Natural killer cell (primary cell): ENCODE measurements around the gene OSBPL1A. TPM values are rescaled to one million over a fixed set of nuclear protein-coding genes. Genes with fewer than 3 reads are reported as not detected.

Source experiments
- ATAC-seq, 3 donors: fragments of 150-1000 bp in 2 of 3; fragments of 200-7000 bp in 1 of 3; cut with Tn5 transposase; 1 replicate in 1 of 3; 2 replicates in 2 of 3; pipeline ENCODE4 v1.10.0; 2021; ENCODE audit warnings: mild to moderate bottlenecking in 2 of 3, moderate library complexity in 2 of 3
- DNase-seq, 2 donors: peaks; one replicate each; pipeline versions ENCODE4 v3.0.0 to v3.0.0-alpha.2; 2013 to 2021; ENCODE audit warnings: mixed read lengths in 1 of 2
- H3K27ac ChIP-seq: one replicate; pipeline ENCODE4 v1.5.1; 2013; ENCODE audit warnings: mild to moderate bottlenecking, low read length
- H3K27me3 ChIP-seq: one replicate; pipeline ENCODE4 v1.6.1; 2013; ENCODE audit warnings: low read length; ENCODE audit not compliant: control insufficient read depth, insufficient read depth
- H3K36me3 ChIP-seq: one replicate; pipeline ENCODE4 v1.6.1; 2013; ENCODE audit warnings: low read length; ENCODE audit not compliant: control insufficient read depth, insufficient read depth
- H3K4me1 ChIP-seq: one replicate; pipeline ENCODE4 v1.6.1; 2013; ENCODE audit warnings: low read length; ENCODE audit not compliant: control insufficient read depth, insufficient read depth
- H3K4me3 ChIP-seq: one replicate; pipeline ENCODE4 v1.5.1; 2013; ENCODE audit warnings: low read length
- H3K9me3 ChIP-seq: one replicate; pipeline ENCODE4 v1.6.1; 2013; ENCODE audit warnings: low read length; ENCODE audit not compliant: control insufficient read depth, insufficient read depth
- H3K27ac Mint-ChIP-seq, 2 donors: one replicate each; pipeline ENCODE4 v1.8.0; 2022; ENCODE audit warnings: mild to moderate bottlenecking in 2 of 2, mixed read lengths in 2 of 2, moderate library complexity in 1 of 2
- H3K27me3 Mint-ChIP-seq, 2 donors: one replicate each; pipeline ENCODE4 v1.8.0; 2022; ENCODE audit warnings: low read depth in 2 of 2, mixed read lengths in 2 of 2
- H3K36me3 Mint-ChIP-seq: one replicate; pipeline ENCODE4 v1.8.0; 2022; ENCODE audit warnings: mixed read lengths
- H3K4me1 Mint-ChIP-seq, 2 donors: one replicate each; pipeline ENCODE4 v1.8.0; 2022; ENCODE audit warnings: mixed read lengths in 2 of 2
- H3K4me3 Mint-ChIP-seq: one replicate; pipeline ENCODE4 v1.8.0; 2022; ENCODE audit warnings: mild to moderate bottlenecking, moderate library complexity, mixed read lengths
- H3K9me3 Mint-ChIP-seq, 2 donors: one replicate each; pipeline ENCODE4 v1.8.0; 2022; ENCODE audit warnings: mixed read lengths in 2 of 2
- WGBS: methylation state at CpG from one replicate; pipeline ENCODE4 v1.1.7; 2013; ENCODE audit warnings: missing lambda C conversion rate; ENCODE audit not compliant: insufficient coverage; 5-methylcytosine and 5-hydroxymethylcytosine counted together
- intact Hi-C: fragments of 100-400 bp; cut with micrococcal nuclease; formaldehyde crosslinking; loops from one replicate; pipeline ENCODE4 v1.14.2; 2022
- total RNA-seq, 4 donors: library from RNA; stranded (reverse); fragments of 120-200 nt in 1 of 4; gene quantifications; one replicate each; pipeline versions ENCODE4 v1.2.3 to v1.2.4, GENCODE V29; 2013 to 2022
- TF ChIP-seq, protein P1 (sequence below): fragments of 200-600 bp; IDR thresholded peaks from one replicate; pipeline ENCODE4 v1.8.0; 2022; ENCODE audit warnings: antibody characterized with exemption

Gene OSBPL1A
- total RNA-seq, 3 donors from 2014 or later (not counting 1 experiment from before 2014, with no cell fraction given), result 1.2 to 32.5 (median 1.5) TPM

DNA sequence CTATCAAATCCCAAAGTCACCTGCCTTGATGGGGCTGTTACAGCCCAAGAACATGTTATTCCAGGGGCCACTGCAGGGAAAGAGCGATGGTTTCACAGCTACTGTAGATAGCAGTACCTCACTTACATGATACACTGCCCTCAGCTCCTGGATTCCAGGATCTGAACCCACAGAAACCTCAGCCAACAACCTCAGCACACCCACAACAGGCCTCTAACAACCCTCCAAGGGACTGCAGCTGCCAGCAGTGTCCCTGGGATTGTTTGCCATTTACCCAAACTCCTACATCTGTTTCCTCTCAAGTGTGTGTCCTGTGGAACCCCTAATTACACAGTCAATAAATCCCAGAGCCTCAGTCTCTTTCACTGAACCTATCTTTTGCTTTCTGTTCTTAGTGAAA, 28.2 kb downstream of the OSBPL1A start:
- Histone ChIP-seq H3K27me3 (no peaks in the 10 kb centered on the region), H3K4me3 (no peak overlapping the region), H3K36me3 (no peaks in the 10 kb centered on the region), H3K9me3 (no peaks in the 10 kb centered on the region), H3K27ac (no peak overlapping the region), H3K4me1 (no peaks in the 10 kb centered on the region)
- no peak for ATAC-seq
- H3K27ac Mint-ChIP-seq, result no peak overlapping the region
- no peak for DNase-seq
- TF ChIP-seq, protein P1, sequence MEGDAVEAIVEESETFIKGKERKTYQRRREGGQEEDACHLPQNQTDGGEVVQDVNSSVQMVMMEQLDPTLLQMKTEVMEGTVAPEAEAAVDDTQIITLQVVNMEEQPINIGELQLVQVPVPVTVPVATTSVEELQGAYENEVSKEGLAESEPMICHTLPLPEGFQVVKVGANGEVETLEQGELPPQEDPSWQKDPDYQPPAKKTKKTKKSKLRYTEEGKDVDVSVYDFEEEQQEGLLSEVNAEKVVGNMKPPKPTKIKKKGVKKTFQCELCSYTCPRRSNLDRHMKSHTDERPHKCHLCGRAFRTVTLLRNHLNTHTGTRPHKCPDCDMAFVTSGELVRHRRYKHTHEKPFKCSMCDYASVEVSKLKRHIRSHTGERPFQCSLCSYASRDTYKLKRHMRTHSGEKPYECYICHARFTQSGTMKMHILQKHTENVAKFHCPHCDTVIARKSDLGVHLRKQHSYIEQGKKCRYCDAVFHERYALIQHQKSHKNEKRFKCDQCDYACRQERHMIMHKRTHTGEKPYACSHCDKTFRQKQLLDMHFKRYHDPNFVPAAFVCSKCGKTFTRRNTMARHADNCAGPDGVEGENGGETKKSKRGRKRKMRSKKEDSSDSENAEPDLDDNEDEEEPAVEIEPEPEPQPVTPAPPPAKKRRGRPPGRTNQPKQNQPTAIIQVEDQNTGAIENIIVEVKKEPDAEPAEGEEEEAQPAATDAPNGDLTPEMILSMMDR, result no peak
- H3K36me3 Mint-ChIP-seq, result no peaks in the 10 kb centered on the region
- H3K4me1 Mint-ChIP-seq, result no peaks in the 10 kb centered on the region
- no peaks in the 10 kb centered on the region for H3K9me3 Mint-ChIP-seq
- no peak overlapping the region for H3K4me3 Mint-ChIP-seq
- peaks cover 0 to 11% of the 10 kb centered on the region in 2 donors for H3K27me3 Mint-ChIP-seq
- intact Hi-C loops, result loop anchor here (10.0 kb wide), 1 partner anchor 115 kb away; no protein-coding TSS in a partner anchor
- WGBS, result 73% methylated on average over 1 of the region's 1 CpG

DNA sequence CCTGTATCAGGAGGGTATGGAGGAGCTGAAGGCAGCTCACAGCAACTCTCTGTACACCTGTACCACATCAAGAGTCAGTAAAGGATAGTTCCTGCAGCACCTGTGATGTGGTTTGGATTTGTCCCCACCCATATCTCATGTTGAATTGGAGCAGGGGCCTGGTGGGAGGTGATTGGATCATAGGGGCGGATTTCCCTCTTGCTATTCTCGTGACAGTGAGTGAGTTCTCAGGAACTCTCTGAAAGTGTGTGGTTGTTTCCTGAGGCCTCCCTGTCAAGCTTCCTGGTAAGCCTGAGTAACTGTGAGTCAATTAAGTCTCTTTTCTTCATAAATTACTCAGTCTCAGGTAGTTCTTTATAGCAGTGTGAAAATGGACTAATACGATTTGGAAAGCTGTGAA, 28.9 kb downstream of the OSBPL1A start:
- DNase-seq (peak in 1 of 2 donors; percentile 8), ATAC-seq (no peak)
- Histone ChIP-seq H3K9me3 (no peaks in the 10 kb centered on the region), H3K4me1 (no peaks in the 10 kb centered on the region), H3K36me3 (no peaks in the 10 kb centered on the region), H3K27ac (no peak overlapping the region), H3K4me3 (no peak overlapping the region), H3K27me3 (no peaks in the 10 kb centered on the region)
- Mint-ChIP-seq H3K27ac (no peak overlapping the region), H3K4me1 (no peaks in the 10 kb centered on the region), H3K27me3 (peaks cover 0 to 13% of the 10 kb centered on the region in 2 donors), H3K9me3 (no peaks in the 10 kb centered on the region), H3K36me3 (no peaks in the 10 kb centered on the region), H3K4me3 (no peak overlapping the region)
- intact Hi-C loops, result loop anchor here (10.0 kb wide), 1 partner anchor 116 kb away; no protein-coding TSS in a partner anchor
- TF ChIP-seq, protein P1, result no peak
- 58% methylated on average over 2 of the region's 3 CpGs for WGBS

DNA sequence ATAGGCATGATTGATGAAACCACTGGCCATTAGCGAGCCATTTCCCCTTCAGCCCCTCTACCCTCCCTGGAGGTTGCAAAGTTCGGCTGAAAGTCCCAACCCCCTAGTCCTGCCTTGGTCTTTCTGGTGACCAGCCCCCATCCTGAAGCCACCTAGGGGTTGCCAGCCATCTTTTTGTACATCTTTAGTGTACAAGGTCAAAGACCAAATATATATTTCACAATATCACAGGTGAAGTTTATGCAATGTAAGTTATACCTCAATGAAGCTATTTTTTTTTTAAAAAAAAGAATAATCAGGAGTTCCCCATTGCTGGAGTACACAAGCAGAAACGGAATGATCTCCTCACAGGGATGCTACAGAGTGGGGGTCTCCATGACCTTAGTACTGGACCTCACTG, 31.3 kb downstream of the OSBPL1A start:
- Mint-ChIP-seq H3K27ac (no peak overlapping the region), H3K4me1 (no peaks in the 10 kb centered on the region), H3K27me3 (peaks cover 0 to 8% of the 10 kb centered on the region in 2 donors), H3K9me3 (no peaks in the 10 kb centered on the region), H3K4me3 (no peak overlapping the region), H3K36me3 (no peaks in the 10 kb centered on the region)
- ATAC-seq (no peak), DNase-seq (no peak)
- Histone ChIP-seq H3K4me3 (no peak overlapping the region), H3K27ac (no peak overlapping the region), H3K9me3 (no peaks in the 10 kb centered on the region), H3K4me1 (no peaks in the 10 kb centered on the region), H3K36me3 (no peaks in the 10 kb centered on the region), H3K27me3 (no peaks in the 10 kb centered on the region)
- TF ChIP-seq, protein P1, result no peak
- 84% methylated on average over 3 of the region's 3 CpGs for WGBS
- intact Hi-C loops, result loop anchor here (10.0 kb wide), 1 partner anchor 118 kb away; no protein-coding TSS in a partner anchor

DNA sequence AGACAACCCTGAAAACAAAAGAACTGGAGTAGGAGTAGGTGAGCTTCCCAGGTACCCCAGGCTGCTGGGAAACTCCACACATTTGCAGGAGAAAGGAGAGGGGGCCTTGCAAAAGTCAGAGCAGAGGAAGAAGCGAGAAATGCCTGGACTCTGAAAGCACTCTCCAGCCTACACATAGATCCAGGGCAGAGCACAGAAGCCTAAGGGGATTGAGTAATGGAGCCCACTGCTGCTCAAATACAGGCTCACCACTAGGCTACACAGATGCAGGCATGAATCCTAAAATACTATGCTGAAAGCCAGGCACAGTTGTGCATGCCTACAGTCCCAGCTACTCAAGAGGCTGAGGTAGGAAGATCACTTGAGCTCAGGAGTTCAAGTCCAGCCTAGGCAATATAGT, 33.4 kb downstream of the OSBPL1A start:
- ATAC-seq, result no peak
- H3K4me3 Mint-ChIP-seq, result no peak overlapping the region
- Histone ChIP-seq H3K9me3 (no peaks in the 10 kb centered on the region), H3K36me3 (no peaks in the 10 kb centered on the region), H3K4me3 (no peak overlapping the region), H3K4me1 (no peaks in the 10 kb centered on the region), H3K27ac (no peak overlapping the region), H3K27me3 (no peaks in the 10 kb centered on the region)
- H3K36me3 Mint-ChIP-seq, result no peaks in the 10 kb centered on the region
- peaks cover 0 to 5% of the 10 kb centered on the region in 2 donors for H3K27me3 Mint-ChIP-seq
- H3K27ac Mint-ChIP-seq, result no peak overlapping the region
- no peaks in the 10 kb centered on the region for H3K4me1 Mint-ChIP-seq
- DNase-seq, result no peak
- H3K9me3 Mint-ChIP-seq, result no peaks in the 10 kb centered on the region
- WGBS, result no CpG with 5 or more reads among the region's 1 CpG
- TF ChIP-seq, protein P1, result no peak
- intact Hi-C loops, result loop anchor here (5.0 to 10.0 kb wide), 2 partner anchors 121 to 363 kb away; no protein-coding TSS in a partner anchor
